Spleen (tissue), 11 donors: ENCODE measurements around the gene ASL. TPM values are rescaled to one million over a fixed set of nuclear protein-coding genes. Genes with fewer than 3 reads are reported as not detected.
"Not testable (repeated sequence)": the region's sequence is repeated elsewhere in the genome, so short reads cannot be mapped to it uniquely, and the experiment has no call there.

Experiments
- DNase-seq: peaks from one replicate; pipeline ENCODE4 v3.0.0-alpha.2; 2020
- H3K27ac ChIP-seq, 8 donors: fragments of 200-600 bp; sonication (generic) in 7 of 8; 1 replicate in 4 of 8; 2 replicates in 4 of 8; pipeline versions ENCODE4 v1.5.0 to v1.8.0; 2016 to 2021; ENCODE audit warnings: inconsistent platforms in 4 of 8, mild to moderate bottlenecking in 4 of 8, moderate library complexity in 1 of 8
- H3K27me3 ChIP-seq, 7 donors: fragments of 200-600 bp; sonication (generic) in 6 of 7; replicated peaks in 1 of 7; 1 replicate in 4 of 7; 2 replicates in 3 of 7; pipeline versions ENCODE4 v1.5.0 to v1.8.0; 2016 to 2021; ENCODE audit warnings: inconsistent platforms in 3 of 7, mild to moderate bottlenecking in 1 of 7
- H3K36me3 ChIP-seq, 6 donors: fragments of 200-600 bp; sonication (generic) in 5 of 6; 1 replicate in 4 of 6; 2 replicates in 2 of 6; pipeline versions ENCODE4 v1.5.0 to v1.8.0; 2016 to 2021; ENCODE audit warnings: inconsistent platforms in 2 of 6
- H3K4me1 ChIP-seq, 6 donors: fragments of 200-600 bp; sonication (generic) in 5 of 6; 1 replicate in 3 of 6; 2 replicates in 3 of 6; pipeline versions ENCODE4 v1.5.0 to v1.8.0; 2016 to 2021; ENCODE audit warnings: inconsistent platforms in 3 of 6
- H3K4me3 ChIP-seq, 8 donors: fragments of 200-600 bp; sonication (generic) in 7 of 8; 1 replicate in 4 of 8; 2 replicates in 4 of 8; pipeline versions ENCODE4 v1.5.0 to v1.8.0; 2016 to 2021; ENCODE audit warnings: inconsistent platforms in 4 of 8, mild to moderate bottlenecking in 4 of 8, moderate library complexity in 2 of 8
- H3K9me3 ChIP-seq, 8 donors: fragments of 200-600 bp; sonication (generic) in 7 of 8; 1 replicate in 4 of 8; 2 replicates in 4 of 8; pipeline versions ENCODE4 v1.5.0 to v1.8.0; 2016 to 2021; ENCODE audit warnings: inconsistent platforms in 4 of 8
- POLR2A ChIP-seq, 3 donors: fragments of 450-650 bp; IDR thresholded peaks; one replicate each; pipeline ENCODE4 v1.5.1; 2017; ENCODE audit warnings: antibody characterized with exemption in 3 of 3, mild to moderate bottlenecking in 1 of 3
- POLR2AphosphoS5 ChIP-seq, 3 donors: sonication (generic); formaldehyde crosslinking; IDR thresholded peaks; one replicate each; pipeline ENCODE4 v1.5.1; 2017; ENCODE audit warnings: antibody characterized with exemption in 3 of 3
- WGBS, 5 donors: extraction: QIAGEN DNeasy Blood & Tissue Kit in 3 of 5; methylation state at CpG; one replicate each; pipeline versions ENCODE4 v1.1.5 to v1.1.7; 2013 to 2018; 5-methylcytosine and 5-hydroxymethylcytosine counted together
- intact Hi-C: fragments of 100-400 bp; cut with DNase I; formaldehyde crosslinking; loops from one replicate; pipeline ENCODE4 v1.15.0; 2023; ENCODE audit warnings: low total_unique reads
- polyA plus RNA-seq, 3 donors: library from polyadenylated mRNA; stranded (reverse); fragments of 200-250 nt; gene quantifications; one replicate each; pipeline ENCODE4 v1.2.1, GENCODE V29; 2013
- total RNA-seq, 7 donors: library from RNA; depleted of rRNA in 3 of 7; stranded (reverse); fragments of >200 nt in 3 of 7; fragmentation: NEBNext Ultra II Directional in 4 of 7; extraction: Animal tissue kit (Norgen Biotek cat#: 25700) in 4 of 7; gene quantifications; one replicate each; pipeline versions ENCODE4 v1.1.0 to v1.2.1, GENCODE V29; 2016 to 2021
- TF ChIP-seq, protein P1 (sequence below), 11 experiments: fragments of 200-600 bp in 7 of 11; fragments of 450-650 bp in 4 of 11; sonication (generic) in 4 of 11; IDR thresholded peaks in 8 of 11; conservative IDR thresholded peaks in 3 of 11; 1 replicate in 7 of 11; 2 replicates in 4 of 11; pipeline versions ENCODE4 v1.4.0 to v1.8.0; 2016 to 2021; ENCODE audit warnings: antibody characterized with exemption in 11 of 11, inconsistent platforms in 4 of 11, mild to moderate bottlenecking in 1 of 11
- donor health status: healthy with polysubstance abuse.
- donor health status: DM: no; HTN: no; CAD: no; lungs with moderate emphysema.
- donor health status: DM: no; HTN: no; CAD: no.
- donor health status: Bipolar disorder and iron deficiency.
- donor health status: healthy.
- donor health status: DM: no; HTN: no; CAD: no.
- donor health status: DM: yes; HTN: yes; CAD: no.

The ASL gene
- total and polyA plus RNA-seq, 10 donors: 24.6 to 56.4 (median 40.1) TPM

DNA sequence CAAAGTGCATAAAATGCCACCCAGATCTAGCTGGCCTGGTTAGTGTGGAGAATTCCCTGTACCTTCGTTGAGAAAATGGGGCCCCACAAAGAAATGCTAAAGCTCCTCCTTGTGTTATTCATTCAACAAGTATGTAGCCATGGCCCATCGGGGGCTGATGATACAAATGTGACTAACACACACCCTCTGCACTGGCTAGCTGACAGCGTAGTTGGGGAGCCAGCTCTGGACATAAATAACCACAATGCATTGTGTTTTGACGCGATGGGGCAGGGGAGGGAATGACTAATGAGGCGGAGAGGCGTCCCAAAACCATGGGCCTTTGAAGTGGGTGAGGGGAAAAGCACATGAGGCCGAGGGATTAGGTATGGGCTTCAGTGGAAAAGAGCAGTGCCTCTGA, 28.2 kb upstream of the ASL start:
- Histone ChIP-seq H3K4me3 (no peak overlapping the region), H3K27me3 (peaks cover 0 to 19% (median 0%) of the 10 kb centered on the region in 7 donors), H3K9me3 (no peaks in the 10 kb centered on the region), H3K27ac (no peak overlapping the region), H3K36me3 (no peaks in the 10 kb centered on the region), H3K4me1 (peaks cover 0 to 14% (median 12%) of the 10 kb centered on the region in 6 donors)
- DNase-seq: no peak
- intact Hi-C loops: no loop called here
- TF ChIP-seq POLR2AphosphoS5 (IDR thresholded peaks at IDR 0.05) (no peak), POLR2A (IDR thresholded peaks at IDR 0.05) (no peak)
- TF ChIP-seq, protein P1, sequence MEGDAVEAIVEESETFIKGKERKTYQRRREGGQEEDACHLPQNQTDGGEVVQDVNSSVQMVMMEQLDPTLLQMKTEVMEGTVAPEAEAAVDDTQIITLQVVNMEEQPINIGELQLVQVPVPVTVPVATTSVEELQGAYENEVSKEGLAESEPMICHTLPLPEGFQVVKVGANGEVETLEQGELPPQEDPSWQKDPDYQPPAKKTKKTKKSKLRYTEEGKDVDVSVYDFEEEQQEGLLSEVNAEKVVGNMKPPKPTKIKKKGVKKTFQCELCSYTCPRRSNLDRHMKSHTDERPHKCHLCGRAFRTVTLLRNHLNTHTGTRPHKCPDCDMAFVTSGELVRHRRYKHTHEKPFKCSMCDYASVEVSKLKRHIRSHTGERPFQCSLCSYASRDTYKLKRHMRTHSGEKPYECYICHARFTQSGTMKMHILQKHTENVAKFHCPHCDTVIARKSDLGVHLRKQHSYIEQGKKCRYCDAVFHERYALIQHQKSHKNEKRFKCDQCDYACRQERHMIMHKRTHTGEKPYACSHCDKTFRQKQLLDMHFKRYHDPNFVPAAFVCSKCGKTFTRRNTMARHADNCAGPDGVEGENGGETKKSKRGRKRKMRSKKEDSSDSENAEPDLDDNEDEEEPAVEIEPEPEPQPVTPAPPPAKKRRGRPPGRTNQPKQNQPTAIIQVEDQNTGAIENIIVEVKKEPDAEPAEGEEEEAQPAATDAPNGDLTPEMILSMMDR (IDR thresholded peaks at IDR 0.05 in 8 of 11, conservative IDR thresholded peaks at IDR 0.05 in 3 of 11): no peak
- 70 to 90% (median 83%) methylated on average over 8 of the region's 8 CpGs for WGBS, 5 donors

DNA sequence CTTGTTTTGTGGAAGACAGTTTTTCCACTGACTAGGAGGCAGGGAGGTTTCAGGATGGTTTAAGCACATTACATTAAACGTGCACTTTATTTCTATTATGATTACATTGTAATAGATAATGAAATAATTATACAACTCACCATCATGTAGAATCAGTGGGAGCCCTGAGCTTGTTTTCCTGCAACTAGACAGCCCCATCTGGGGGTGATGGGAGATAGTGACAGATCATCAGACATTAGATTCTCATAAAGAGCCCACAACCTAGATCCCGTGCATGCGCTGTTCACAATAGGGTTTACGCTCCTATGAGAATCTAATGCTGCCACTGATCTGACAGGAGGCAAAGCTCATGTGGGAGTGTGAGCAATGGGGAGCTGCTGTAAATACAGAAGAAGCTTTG, 25.7 kb upstream of the ASL start:
- H3K27ac ChIP-seq, H3K4me1 ChIP-seq, H3K36me3 ChIP-seq, H3K9me3 ChIP-seq, DNase-seq, intact Hi-C loops, H3K4me3 ChIP-seq, H3K27me3 ChIP-seq: not testable (repeated sequence)
- WGBS, 5 donors: 89 to 94% (median 92%) methylated on average over 4 of the region's 4 CpGs

DNA sequence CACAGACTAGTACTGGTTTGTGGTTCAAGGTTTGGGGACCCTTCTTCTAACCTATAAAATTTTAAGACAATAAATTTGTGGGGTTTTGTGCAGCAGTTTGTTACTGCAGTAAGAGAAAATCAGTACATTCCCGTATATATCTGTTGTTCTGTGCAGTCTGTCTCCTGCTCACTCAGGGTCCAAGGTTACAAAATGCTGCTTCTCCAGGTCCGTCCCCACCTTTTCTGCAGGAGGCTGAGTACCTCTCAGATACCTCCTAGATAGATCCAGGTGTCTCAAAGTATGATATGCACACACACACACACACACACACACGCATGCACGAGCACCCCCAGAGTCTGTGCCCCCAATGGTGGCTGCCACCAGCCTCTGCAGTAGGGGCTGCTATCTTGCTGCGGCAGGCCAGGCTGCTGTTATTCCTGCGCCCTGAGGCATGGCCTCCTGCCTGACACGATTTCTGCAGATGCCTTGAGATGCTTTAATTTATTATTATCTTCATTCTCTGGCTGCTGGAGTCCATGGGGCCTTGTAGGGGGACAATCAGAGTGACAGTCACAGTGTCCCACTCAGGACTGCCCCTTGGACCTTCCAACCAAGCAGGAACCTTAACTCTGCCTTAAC, 25.2 kb upstream of the ASL start:
- no peak overlapping the region for H3K27ac ChIP-seq
- H3K36me3 ChIP-seq: no peaks in the 10 kb centered on the region
- no peaks in the 10 kb centered on the region for H3K4me1 ChIP-seq
- DNase-seq: no peak
- no peak overlapping the region for H3K4me3 ChIP-seq
- H3K9me3 ChIP-seq: no peaks in the 10 kb centered on the region
- no peaks in the 10 kb centered on the region for H3K27me3 ChIP-seq
- TF ChIP-seq, protein P1 (IDR thresholded peaks at IDR 0.05 in 8 of 11, conservative IDR thresholded peaks at IDR 0.05 in 3 of 11): no peak
- TF ChIP-seq POLR2AphosphoS5 (IDR thresholded peaks at IDR 0.05) (no peak), POLR2A (IDR thresholded peaks at IDR 0.05) (no peak)
- intact Hi-C loops: no loop called here
- 77 to 89% (median 86%) methylated on average over 7 of the region's 7 CpGs for WGBS, 5 donors

DNA sequence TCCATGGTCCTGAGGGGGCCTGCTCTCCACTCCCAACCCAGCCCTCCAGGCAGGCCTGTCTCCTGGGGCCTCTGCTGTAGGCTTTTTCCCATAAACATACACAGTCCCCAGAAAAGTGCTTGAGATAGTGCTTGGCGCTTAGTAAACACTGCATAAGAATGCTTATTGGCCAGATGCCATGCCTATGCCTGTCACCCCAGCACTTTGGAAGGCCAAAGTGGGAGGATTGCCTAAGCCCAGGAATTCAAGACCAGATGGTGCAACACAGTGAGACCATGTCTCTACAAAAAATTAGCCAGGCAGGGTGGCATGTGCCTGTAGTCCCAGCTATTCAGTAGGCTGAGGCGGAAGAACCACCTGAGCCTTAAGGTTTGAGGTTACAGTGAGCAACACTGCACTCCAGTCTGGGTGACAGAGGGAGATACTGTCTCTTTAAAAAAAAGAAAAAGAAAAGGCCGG, 24.6 kb upstream of the ASL start:
- no peaks in the 10 kb centered on the region for H3K36me3 ChIP-seq
- H3K27me3 ChIP-seq: no peaks in the 10 kb centered on the region
- no peak overlapping the region for H3K4me3 ChIP-seq
- no peaks in the 10 kb centered on the region for H3K9me3 ChIP-seq
- peak in 1 of 3 donors; percentile 47 for TF ChIP-seq POLR2AphosphoS5 (IDR thresholded peaks at IDR 0.05)
- TF ChIP-seq, protein P1 (IDR thresholded peaks at IDR 0.05 in 8 of 11, conservative IDR thresholded peaks at IDR 0.05 in 3 of 11): no peak
- H3K4me1 ChIP-seq: no peaks in the 10 kb centered on the region
- WGBS, 5 donors: 84 to 100% (median 92%) methylated on average over 3 of the region's 3 CpGs
- H3K27ac ChIP-seq: no peak overlapping the region
- DNase-seq: no peak
- intact Hi-C loops: no loop called here

DNA sequence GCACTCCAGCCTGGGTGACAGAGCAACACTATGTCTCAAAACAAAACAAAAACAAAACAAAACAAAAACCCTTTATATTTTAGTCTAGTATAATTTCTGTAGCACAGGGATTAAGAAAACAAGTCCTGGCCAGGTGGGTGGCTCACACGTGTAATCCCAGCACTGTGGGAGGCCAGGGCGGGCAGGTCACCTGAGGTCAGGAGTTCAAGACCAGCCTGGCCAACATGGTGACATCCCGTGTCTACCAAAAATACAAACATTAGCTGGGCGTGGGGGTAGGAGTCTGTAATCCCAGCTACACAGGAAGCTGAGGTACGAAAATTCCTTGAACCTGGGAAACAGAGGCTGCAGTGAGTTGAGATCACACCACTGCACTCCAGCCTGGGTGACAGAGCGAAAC, 23.2 kb upstream of the ASL start:
- H3K9me3 ChIP-seq: no peaks in the 10 kb centered on the region
- WGBS, 5 donors: 62 to 83% (median 81%) methylated on average over 6 of the region's 6 CpGs
- DNase-seq: no peak
- H3K27me3 ChIP-seq: no peaks in the 10 kb centered on the region
- no peak overlapping the region for H3K4me3 ChIP-seq
- intact Hi-C loops: no loop called here
- no peak overlapping the region for H3K27ac ChIP-seq
- no peaks in the 10 kb centered on the region for H3K36me3 ChIP-seq
- TF ChIP-seq, protein P1 (IDR thresholded peaks at IDR 0.05 in 8 of 11, conservative IDR thresholded peaks at IDR 0.05 in 3 of 11): no peak
- no peak for TF ChIP-seq POLR2AphosphoS5 (IDR thresholded peaks at IDR 0.05)
- TF ChIP-seq POLR2A (IDR thresholded peaks at IDR 0.05): no peak
- H3K4me1 ChIP-seq: no peaks in the 10 kb centered on the region
